K562 (cell line): ENCODE results near the gene TNFRSF18. TPM values are rescaled to one million over a fixed set of nuclear protein-coding genes. Genes with fewer than 3 reads are reported as not detected.
A peak's percentile ranks its signal among the peaks of the same experiment; 100 is the strongest.

Experiments used
- BRD9 ChIP-seq: fragments of 450-650 bp; IDR thresholded peaks from 2 replicates; pipeline ENCODE4 v1.6.1; 2018; ENCODE audit warnings: low read depth; ENCODE audit not compliant: partially characterized antibody
- EGR1 ChIP-seq: fragments of 450-650 bp; conservative IDR thresholded peaks from 2 replicates; pipeline ENCODE4 v1.6.1; 2017; ENCODE audit warnings: mild to moderate bottlenecking
- GABPA ChIP-seq: fragments of 200-800 bp; sonication (Bioruptor generic); conservative IDR thresholded peaks from 2 replicates; pipeline ENCODE4 v1.6.1; 2016; ENCODE audit warnings: low read depth, missing genetic modification characterization, missing compliant biosample characterization
- GTF2A2 ChIP-seq: IDR thresholded peaks from 2 replicates; pipeline ENCODE4 v1.6.1; 2016; ENCODE audit warnings: mild to moderate bottlenecking, missing genetic modification characterization, missing compliant biosample characterization
- GTF2E2 ChIP-seq: fragments of 200-800 bp; sonication (Bioruptor generic); IDR thresholded peaks from 2 replicates; pipeline ENCODE4 v1.6.1; 2016; ENCODE audit warnings: missing genetic modification characterization, missing compliant biosample characterization
- NCOA2 ChIP-seq, 2 experiments: fragments of 450-650 bp; IDR thresholded peaks; 2 replicates each; pipeline ENCODE4 v1.6.1; 2018; ENCODE audit warnings: mild to moderate bottlenecking in 2 of 2, moderate library complexity in 1 of 2; ENCODE audit not compliant: partially characterized antibody in 2 of 2
- PHF8 ChIP-seq: fragments of 200-600 bp; sonication (generic); IDR thresholded peaks from 2 replicates; pipeline ENCODE4 v1.6.1; 2012; ENCODE audit warnings: mixed run types, mild to moderate bottlenecking, inconsistent platforms, low read length, moderate library complexity, borderline replicate concordance
- POLR2G ChIP-seq: fragments of 200-400 bp; formaldehyde crosslinking; IDR thresholded peaks from 2 replicates; pipeline ENCODE4 v1.6.1; 2017; ENCODE audit warnings: low read depth, mild to moderate bottlenecking, antibody characterized with exemption, low read length, moderate library complexity
- RAD51 ChIP-seq: fragments of 450-650 bp; IDR thresholded peaks from 2 replicates; pipeline ENCODE4 v1.7.1; 2016; ENCODE audit warnings: low read depth, mild to moderate bottlenecking, borderline replicate concordance
- RHOXF2B ChIP-seq: fragments of 250-450 bp; sonication (Bioruptor Pico); conservative IDR thresholded peaks from 2 replicates; pipeline ENCODE4 v1.5.1; 2021
- SIN3A ChIP-seq, 2 experiments: fragments of 150-350 bp in 1 of 2; IDR thresholded peaks; 2 replicates each; pipeline ENCODE4 v1.6.1; 2011 to 2016; ENCODE audit warnings: borderline replicate concordance in 2 of 2, low read depth in 2 of 2, low read length in 2 of 2, mild to moderate bottlenecking in 2 of 2, moderate library complexity in 2 of 2; ENCODE audit not compliant: control insufficient read depth in 1 of 2
- SREBF1 ChIP-seq: fragments of 150-350 bp; IDR thresholded peaks from 2 replicates; pipeline ENCODE4 v1.6.1; 2014; ENCODE audit warnings: antibody characterized with exemption, low read depth, low read length, borderline replicate concordance
- STAG1 ChIP-seq: sonication (generic); formaldehyde crosslinking; IDR thresholded peaks from 2 replicates; pipeline ENCODE4 v1.5.0; 2020; ENCODE audit warnings: missing genetic modification reagents, borderline replicate concordance
- TAF7 ChIP-seq: fragments of 450-650 bp; IDR thresholded peaks from 2 replicates; pipeline ENCODE4 v1.6.1; 2016; ENCODE audit warnings: missing genetic modification characterization, missing compliant biosample characterization
- TRIM24 ChIP-seq, 2 experiments: fragments of 450-650 bp; IDR thresholded peaks; 2 replicates each; pipeline ENCODE4 v1.6.1; 2016
- ZFP30 ChIP-seq: fragments of 250-450 bp; sonication (Bioruptor Pico); IDR thresholded peaks from 2 replicates; pipeline ENCODE4 v1.8.0; 2022; ENCODE audit warnings: moderate library complexity, mild to moderate bottlenecking, inconsistent platforms, borderline replicate concordance
- ZNF224 ChIP-seq: sonication (generic); formaldehyde crosslinking; IDR thresholded peaks from 2 replicates; pipeline ENCODE4 v1.8.0; 2022; ENCODE audit warnings: mild to moderate bottlenecking, missing genetic modification reagents
- ZNF263 ChIP-seq: sonication (generic); formaldehyde crosslinking; IDR thresholded peaks from 2 replicates; pipeline ENCODE4 v1.8.0; 2022; ENCODE audit warnings: mild to moderate bottlenecking, missing genetic modification reagents, borderline replicate concordance
- polyA plus RNA-seq, 8 experiments: library from polyadenylated mRNA; depleted of rRNA in 4 of 8; stranded (reverse) in 5 of 8; unstranded in 3 of 8; fragments of >200 nt; fragmentation: Nextera tagmentation in 2 of 8; fragmentation: Illumina TruSeq in 1 of 8; extraction: Ambion mirVana in 2 of 8; extraction: Trizol in 1 of 8; gene quantifications; 2 replicates each; pipeline versions ENCODE4 v1.2.1 to v1.2.3, GENCODE V29; 2011 to 2014; ENCODE audit warnings: inconsistent platforms in 1 of 8, missing spikeins in 1 of 8
- total RNA-seq, 7 experiments: library from RNA; depleted of rRNA in 6 of 7; stranded (reverse); fragments of >200 nt in 6 of 7; fragmentation: Illumina TruSeq in 2 of 7; extraction: Trizol in 2 of 7; gene quantifications; 2 replicates each; pipeline versions ENCODE4 v1.2.1 to v1.2.3, GENCODE V29; 2011 to 2021; ENCODE audit warnings: low replicate concordance in 1 of 7
- TF ChIP-seq, protein P1 (sequence below): fragments of 450-650 bp; formaldehyde crosslinking; IDR thresholded peaks from 2 replicates; pipeline ENCODE4 v1.4.0; 2020; ENCODE audit warnings: mild to moderate bottlenecking, mixed read lengths
- TF ChIP-seq, protein P2 (sequence below): fragments of 450-650 bp; formaldehyde crosslinking; IDR thresholded peaks from 2 replicates; pipeline ENCODE4 v1.4.0; 2020; ENCODE audit warnings: mild to moderate bottlenecking
- TF ChIP-seq, protein P3 (sequence below): fragments of 250-450 bp; sonication (Bioruptor Pico); IDR thresholded peaks from 2 replicates; pipeline ENCODE4 v1.5.0; 2021
- TF ChIP-seq, protein P4 (sequence below): fragments of 250-450 bp; sonication (Bioruptor Pico); IDR thresholded peaks from 2 replicates; pipeline ENCODE4 v1.4.0; 2020; ENCODE audit warnings: mild to moderate bottlenecking, moderate library complexity

Gene TNFRSF18
- total and polyA plus RNA-seq, 9 of the 15 experiments (the other 6 are each of a cell fraction or from before 2014, with no cell fraction given): 0.24 to 0.27 TPM; not detected in 7

DNA sequence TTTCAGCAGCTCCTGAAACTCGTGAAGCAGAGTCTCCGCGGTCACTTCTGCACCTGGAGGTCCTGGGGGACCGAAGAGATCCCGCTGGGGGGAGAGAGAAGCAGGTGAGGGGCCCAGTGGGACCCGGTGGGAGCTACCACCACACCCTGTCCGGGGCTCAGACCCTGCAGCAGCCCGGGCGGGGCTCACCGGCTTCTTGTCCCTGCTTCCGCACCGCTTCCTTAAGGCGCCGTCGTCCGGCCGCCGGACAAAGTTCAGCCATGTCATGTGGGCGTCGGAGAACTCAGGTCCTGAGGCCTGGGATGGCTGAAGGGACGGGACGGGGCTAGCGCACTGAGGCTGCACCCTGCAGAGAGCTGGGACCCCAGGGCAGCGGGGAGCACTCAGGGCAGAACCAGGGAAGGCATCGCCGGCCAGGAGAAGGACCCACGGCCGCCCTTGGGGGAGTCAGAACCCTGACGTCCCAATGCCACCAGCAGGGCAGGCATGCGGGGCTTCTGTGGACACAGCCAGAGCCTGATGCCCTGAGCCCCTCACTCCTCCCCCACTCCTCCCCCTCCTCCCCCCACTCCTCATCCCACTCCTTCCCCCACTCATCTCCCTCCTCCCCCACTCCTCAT lies 37.9 kb upstream of the TNFRSF18 start (continued):
- TF ChIP-seq BRD9: no peak
- no peak for TF ChIP-seq RHOXF2B (CRISPR knock-in tag)
- no peak for TF ChIP-seq STAG1 (CRISPR knock-in tag)
- no peak for TF ChIP-seq RAD51
- TF ChIP-seq, protein P1, sequence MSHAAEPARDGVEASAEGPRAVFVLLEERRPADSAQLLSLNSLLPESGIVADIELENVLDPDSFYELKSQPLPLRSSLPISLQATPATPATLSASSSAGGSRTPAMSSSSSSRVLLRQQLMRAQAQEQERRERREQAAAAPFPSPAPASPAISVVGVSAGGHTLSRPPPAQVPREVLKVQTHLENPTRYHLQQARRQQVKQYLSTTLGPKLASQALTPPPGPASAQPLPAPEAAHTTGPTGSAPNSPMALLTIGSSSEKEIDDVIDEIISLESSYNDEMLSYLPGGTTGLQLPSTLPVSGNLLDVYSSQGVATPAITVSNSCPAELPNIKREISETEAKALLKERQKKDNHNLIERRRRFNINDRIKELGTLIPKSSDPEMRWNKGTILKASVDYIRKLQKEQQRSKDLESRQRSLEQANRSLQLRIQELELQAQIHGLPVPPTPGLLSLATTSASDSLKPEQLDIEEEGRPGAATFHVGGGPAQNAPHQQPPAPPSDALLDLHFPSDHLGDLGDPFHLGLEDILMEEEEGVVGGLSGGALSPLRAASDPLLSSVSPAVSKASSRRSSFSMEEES (CRISPR knock-in tag): no peak
- no peak for TF ChIP-seq SIN3A (IDR thresholded peaks at IDR 0.05; ENCODE audit: borderline replicate concordance in 2 of 2, control insufficient read depth in 1 of 2, low read depth in 2 of 2, low read length in 2 of 2)
- 0 out of 2 replicates have a peak, but pooled peaks have one; percentile 13 for TF ChIP-seq EGR1
- peak; percentile 97 for TF ChIP-seq ZNF263 (CRISPR knock-in tag)
- TF ChIP-seq POLR2G: 0 out of 2 replicates have a peak, but pooled peaks have one; percentile 25
- no peak for TF ChIP-seq ZNF224 (CRISPR knock-in tag)
- TF ChIP-seq SREBF1: no peak
- TF ChIP-seq GTF2E2 (tag): no peak
- TF ChIP-seq GABPA: no peak
- no peak for TF ChIP-seq TRIM24 (IDR thresholded peaks at IDR 0.05)
- TF ChIP-seq, protein P2, sequence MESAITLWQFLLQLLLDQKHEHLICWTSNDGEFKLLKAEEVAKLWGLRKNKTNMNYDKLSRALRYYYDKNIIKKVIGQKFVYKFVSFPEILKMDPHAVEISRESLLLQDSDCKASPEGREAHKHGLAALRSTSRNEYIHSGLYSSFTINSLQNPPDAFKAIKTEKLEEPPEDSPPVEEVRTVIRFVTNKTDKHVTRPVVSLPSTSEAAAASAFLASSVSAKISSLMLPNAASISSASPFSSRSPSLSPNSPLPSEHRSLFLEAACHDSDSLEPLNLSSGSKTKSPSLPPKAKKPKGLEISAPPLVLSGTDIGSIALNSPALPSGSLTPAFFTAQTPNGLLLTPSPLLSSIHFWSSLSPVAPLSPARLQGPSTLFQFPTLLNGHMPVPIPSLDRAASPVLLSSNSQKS (CRISPR knock-in tag): no peak
- TF ChIP-seq, protein P3, sequence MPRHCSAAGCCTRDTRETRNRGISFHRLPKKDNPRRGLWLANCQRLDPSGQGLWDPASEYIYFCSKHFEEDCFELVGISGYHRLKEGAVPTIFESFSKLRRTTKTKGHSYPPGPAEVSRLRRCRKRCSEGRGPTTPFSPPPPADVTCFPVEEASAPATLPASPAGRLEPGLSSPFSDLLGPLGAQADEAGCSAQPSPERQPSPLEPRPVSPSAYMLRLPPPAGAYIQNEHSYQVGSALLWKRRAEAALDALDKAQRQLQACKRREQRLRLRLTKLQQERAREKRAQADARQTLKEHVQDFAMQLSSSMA: no peak
- TF ChIP-seq, protein P4, sequence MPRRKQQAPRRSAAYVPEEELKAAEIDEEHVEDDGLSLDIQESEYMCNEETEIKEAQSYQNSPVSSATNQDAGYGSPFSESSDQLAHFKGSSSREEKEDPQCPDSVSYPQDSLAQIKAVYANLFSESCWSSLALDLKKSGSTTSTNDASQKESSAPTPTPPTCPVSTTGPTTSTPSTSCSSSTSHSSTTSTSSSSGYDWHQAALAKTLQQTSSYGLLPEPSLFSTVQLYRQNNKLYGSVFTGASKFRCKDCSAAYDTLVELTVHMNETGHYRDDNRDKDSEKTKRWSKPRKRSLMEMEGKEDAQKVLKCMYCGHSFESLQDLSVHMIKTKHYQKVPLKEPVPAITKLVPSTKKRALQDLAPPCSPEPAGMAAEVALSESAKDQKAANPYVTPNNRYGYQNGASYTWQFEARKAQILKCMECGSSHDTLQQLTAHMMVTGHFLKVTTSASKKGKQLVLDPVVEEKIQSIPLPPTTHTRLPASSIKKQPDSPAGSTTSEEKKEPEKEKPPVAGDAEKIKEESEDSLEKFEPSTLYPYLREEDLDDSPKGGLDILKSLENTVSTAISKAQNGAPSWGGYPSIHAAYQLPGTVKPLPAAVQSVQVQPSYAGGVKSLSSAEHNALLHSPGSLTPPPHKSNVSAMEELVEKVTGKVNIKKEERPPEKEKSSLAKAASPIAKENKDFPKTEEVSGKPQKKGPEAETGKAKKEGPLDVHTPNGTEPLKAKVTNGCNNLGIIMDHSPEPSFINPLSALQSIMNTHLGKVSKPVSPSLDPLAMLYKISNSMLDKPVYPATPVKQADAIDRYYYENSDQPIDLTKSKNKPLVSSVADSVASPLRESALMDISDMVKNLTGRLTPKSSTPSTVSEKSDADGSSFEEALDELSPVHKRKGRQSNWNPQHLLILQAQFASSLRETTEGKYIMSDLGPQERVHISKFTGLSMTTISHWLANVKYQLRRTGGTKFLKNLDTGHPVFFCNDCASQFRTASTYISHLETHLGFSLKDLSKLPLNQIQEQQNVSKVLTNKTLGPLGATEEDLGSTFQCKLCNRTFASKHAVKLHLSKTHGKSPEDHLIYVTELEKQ (CRISPR knock-in tag): no peak
- no peak for TF ChIP-seq TAF7 (tag)
- TF ChIP-seq GTF2A2 (tag): no peak
- TF ChIP-seq ZFP30: no peak
- TF ChIP-seq NCOA2 (IDR thresholded peaks at IDR 0.05; ENCODE audit: partially characterized antibody in 2 of 2): no peak
- TF ChIP-seq PHF8: no peak
